ENCODE data around the gene BTN1A1.
"Not testable (repeated sequence)": the region's sequence is repeated elsewhere in the genome, so short reads cannot be mapped to it uniquely, and the experiment has no call there.

BTN1A1 gene

GRCh38 chr6:26519359-26519758 lies 19.3 kb downstream of the BTN1A1 start:
- DNase-seq, result no peak

GRCh38 chr6:26520237-26520849 lies 20.2 kb downstream of the BTN1A1 start:
- DNase-seq, result peak in 1 of 2 experiments; percentile 54

- DNase-seq, result peak; percentile 88 to 90
These were observed 20.9 kb downstream of the BTN1A1 start for GRCh38 chr6:26520850-26521599.

- DNase-seq, result peak; percentile 83 to 87
These were observed 21.7 kb downstream of the BTN1A1 start for GRCh38 chr6:26521600-26522391.

- not testable (repeated sequence) for DNase-seq
These were observed 22.6 kb downstream of the BTN1A1 start for GRCh38 chr6:26522486-26523228.

GRCh38 chr6:26524314-26524713 lies 24.2 kb downstream of the BTN1A1 start:
- DNase-seq, result not testable (repeated sequence)

- no peak for DNase-seq
These were observed 24.7 kb downstream of the BTN1A1 start for GRCh38 chr6:26524722-26525370.

GRCh38 chr6:26525838-26526237 lies 25.7 kb downstream of the BTN1A1 start:
- DNase-seq, result no peak

GRCh38 chr6:26526928-26527327 lies 26.8 kb downstream of the BTN1A1 start:
- DNase-seq, result no peak

- no peak for DNase-seq
These were observed 30.1 kb downstream of the BTN1A1 start for GRCh38 chr6:26530203-26530602.

GRCh38 chr6:26531897-26532296 lies 31.8 kb downstream of the BTN1A1 start:
- no peak for DNase-seq

- DNase-seq, result peak; percentile 97 to 98
These were observed 32.8 kb downstream of the BTN1A1 start for GRCh38 chr6:26532699-26533531.

GRCh38 chr6:26533532-26533931 lies 33.4 kb downstream of the BTN1A1 start:
- no peak for DNase-seq

GRCh38 chr6:26534681-26535465 lies 34.8 kb downstream of the BTN1A1 start:
- no peak for DNase-seq

- DNase-seq, result peak; percentile 56
These were observed 36.6 kb downstream of the BTN1A1 start for GRCh38 chr6:26536571-26537159.

GRCh38 chr6:26537160-26537845 lies 37.2 kb downstream of the BTN1A1 start:
- DNase-seq, result peak; percentile 94 to 96

- DNase-seq, result peak; percentile 88 to 89
These were observed 37.9 kb downstream of the BTN1A1 start, which contains the start of gene HMGN4 for GRCh38 chr6:26537846-26538571. TSS of gene HMGN4 (plus strand) at chr6:26538366. CDS start at chr6:26545207, 6,841 bp downstream.

- DNase-seq, result no peak
These were observed 38.4 kb downstream of the BTN1A1 start for GRCh38 chr6:26538572-26538902.

Measured in activated T-cell treated with anti-CD3 and anti-CD28 coated beads, Interleukin-2, amount 50 U/mL, for 48 hours (primary cell).